ENCODE data around the gene C16orf92.

DNA sequence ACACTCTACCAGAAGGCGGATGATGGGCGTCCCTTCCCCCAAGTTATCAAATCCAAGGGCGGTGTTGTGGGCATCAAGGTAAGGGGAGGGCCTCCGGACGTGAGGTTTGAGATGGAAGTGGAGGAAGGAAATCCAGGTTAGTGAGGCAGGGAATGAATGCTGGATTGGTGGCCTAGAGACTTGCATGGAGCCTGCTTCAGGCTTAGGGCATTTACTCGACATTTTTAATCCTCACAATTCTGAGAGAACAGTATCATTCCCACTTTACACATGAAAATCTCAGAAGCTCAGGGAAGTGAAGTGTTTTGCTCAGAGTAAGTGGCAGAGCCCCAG lies 44.6 kb downstream of the C16orf92 start:
- TF ChIP-seq CTCF (conservative IDR thresholded peaks at IDR 0.05; ENCODE audit: low read depth, low read length) (no peak), EZH2 (IDR thresholded peaks at IDR 0.05; ENCODE audit: borderline replicate concordance, low read depth, low read length, poor library complexity, severe bottlenecking) (no peak)

Data from A673 (cell line).